ENCODE results near the gene ZNF724. TPM values are rescaled to one million over a fixed set of nuclear protein-coding genes. Genes with fewer than 3 reads are reported as not detected.

Gene ZNF724
- total and polyA plus RNA-seq, 8 donors, result 0.11 to 2.2 (median 0.60) TPM; not detected in 1

GRCh38 chr19:23262920-23263319, 12.7 kb upstream of the ZNF724 start:
- no peak for DNase-seq
- no peak for TF ChIP-seq CTCF (IDR thresholded peaks at IDR 0.05)
- 89% methylated on average over 5 of the region's 5 CpGs for WGBS, 2 donors
- Histone ChIP-seq H3K27ac (no peak overlapping the region), H3K9me3 (no peaks in the 10 kb centered on the region), H3K27me3 (no peaks in the 10 kb centered on the region), H3K4me1 (no peaks in the 10 kb centered on the region), H3K4me3 (no peak overlapping the region), H3K36me3 (peaks cover 0 to 27% (median 5%) of the 10 kb centered on the region in 3 donors)
- intact Hi-C loops (cut with DNase I), result no loop called here
- ATAC-seq, result no peak
- no peak for FAIRE-seq

DNA sequence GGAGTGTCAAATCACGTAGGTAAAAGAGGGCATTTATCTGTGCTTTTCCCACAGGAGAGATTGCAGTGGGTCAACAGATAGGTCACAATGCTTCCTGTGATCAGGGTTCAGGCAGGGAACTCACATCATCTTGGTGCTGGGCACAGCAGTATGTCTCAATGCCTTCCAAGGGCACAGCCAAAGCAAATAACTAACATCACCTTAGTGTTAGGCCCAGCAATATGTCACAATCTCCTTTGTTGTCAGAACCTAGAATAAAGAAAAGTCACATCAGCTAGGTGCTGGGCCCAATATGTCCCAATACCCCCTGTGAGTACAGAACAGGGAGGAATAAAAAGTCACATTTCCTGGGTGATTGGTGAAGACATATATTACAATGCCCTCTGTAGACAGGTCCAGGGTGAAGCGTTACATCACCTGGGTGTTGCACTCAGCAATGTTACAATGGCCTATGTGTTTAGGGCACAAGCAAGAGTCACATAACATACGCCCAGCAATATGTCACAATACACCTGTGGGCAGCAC, 11.4 kb upstream of the ZNF724 start:
- no peaks in the 10 kb centered on the region for H3K27me3 ChIP-seq
- no peak for TF ChIP-seq CTCF (IDR thresholded peaks at IDR 0.05)
- 88 to 96% methylated on average over 3 of the region's 3 CpGs for WGBS, 2 donors
- no peak overlapping the region for H3K4me3 ChIP-seq
- FAIRE-seq, result no peak
- peaks cover 0 to 16% (median 5%) of the 10 kb centered on the region in 3 donors for H3K36me3 ChIP-seq
- ATAC-seq, result no peak
- no peaks in the 10 kb centered on the region for H3K9me3 ChIP-seq
- no peaks in the 10 kb centered on the region for H3K4me1 ChIP-seq
- H3K27ac ChIP-seq, result no peak overlapping the region
- no peak for DNase-seq
- intact Hi-C loops (cut with DNase I), result no loop called here

- ATAC-seq, result no peak
- peaks cover 0 to 15% (median 5%) of the 10 kb centered on the region in 3 donors for H3K36me3 ChIP-seq
- no peak overlapping the region for H3K4me3 ChIP-seq
- no peak for DNase-seq
- H3K9me3 ChIP-seq, result no peaks in the 10 kb centered on the region
- FAIRE-seq, result no peak
- TF ChIP-seq CTCF (IDR thresholded peaks at IDR 0.05), result no peak
- intact Hi-C loops (cut with DNase I), result no loop called here
- no peaks in the 10 kb centered on the region for H3K27me3 ChIP-seq
- WGBS, 2 donors, result 85 to 98% methylated on average over 5 of the region's 5 CpGs
- no peaks in the 10 kb centered on the region for H3K4me1 ChIP-seq
- H3K27ac ChIP-seq, result no peak overlapping the region
Observed at GRCh38 chr19:23260956-23261355, 10.8 kb upstream of the ZNF724 start.

DNA sequence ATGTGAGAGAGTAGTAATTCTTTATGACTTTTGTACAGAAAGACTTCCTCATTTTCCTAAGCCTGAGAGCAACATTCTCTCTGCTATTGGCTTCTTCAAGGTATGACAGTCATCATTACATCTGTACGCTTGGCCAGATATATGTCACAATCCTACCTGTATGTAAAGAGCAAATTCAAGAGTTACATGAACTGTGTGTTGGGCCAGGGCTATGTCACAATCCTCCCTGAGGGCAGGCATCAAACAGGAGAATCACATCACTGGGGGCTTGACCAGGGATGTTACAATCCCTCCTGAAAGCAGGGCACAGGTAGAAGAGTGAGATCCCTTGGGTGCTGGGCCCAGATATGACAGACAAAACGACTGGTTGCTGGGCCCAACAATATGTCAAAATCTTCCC, 9.8 kb upstream of the ZNF724 start:
- DNase-seq (no peak), ATAC-seq (no peak), FAIRE-seq (no peak)
- Histone ChIP-seq H3K4me1 (no peaks in the 10 kb centered on the region), H3K36me3 (peaks cover 0 to 15% (median 5%) of the 10 kb centered on the region in 3 donors), H3K9me3 (no peaks in the 10 kb centered on the region), H3K27ac (no peak overlapping the region), H3K27me3 (no peaks in the 10 kb centered on the region), H3K4me3 (no peak overlapping the region)
- TF ChIP-seq CTCF (IDR thresholded peaks at IDR 0.05), result no peak
- WGBS, 2 donors, result 94% methylated on average over 2 of the region's 2 CpGs
- intact Hi-C loops (cut with DNase I), result no loop called here

DNA sequence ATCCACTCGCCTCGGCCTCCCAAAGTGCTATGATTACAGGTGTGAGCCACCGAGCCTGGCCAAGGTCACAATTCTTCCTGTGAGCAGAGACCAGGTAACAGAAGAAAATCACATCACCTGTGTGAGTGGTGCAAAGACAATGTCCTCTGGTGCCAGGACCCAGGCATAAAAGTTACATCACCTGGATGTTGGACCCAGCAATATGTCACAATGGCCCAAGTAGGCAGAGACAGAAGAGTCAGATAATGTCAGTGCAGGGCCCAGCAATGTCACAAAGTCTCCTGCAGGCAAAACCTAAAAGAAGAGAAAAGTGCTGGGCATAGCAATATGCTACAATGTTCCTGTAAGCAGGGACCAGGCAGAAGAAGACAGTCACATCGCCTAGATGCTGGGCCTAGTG, 5.5 kb upstream of the ZNF724 start:
- DNase-seq, result no peak
- ATAC-seq, result no peak
- intact Hi-C loops (cut with DNase I), result no loop called here
- H3K4me3 ChIP-seq, result no peak overlapping the region
- no peaks in the 10 kb centered on the region for H3K4me1 ChIP-seq
- H3K27ac ChIP-seq, result no peak overlapping the region
- no peak for TF ChIP-seq CTCF (IDR thresholded peaks at IDR 0.05)
- H3K9me3 ChIP-seq, result no peaks in the 10 kb centered on the region
- peaks cover 0 to 15% (median 5%) of the 10 kb centered on the region in 3 donors for H3K36me3 ChIP-seq
- 86 to 88% methylated on average over 4 of the region's 4 CpGs for WGBS, 2 donors
- FAIRE-seq, result no peak
- H3K27me3 ChIP-seq, result no peaks in the 10 kb centered on the region

Measured in pancreas (tissue), 10 donors.